Fibroblast of villous mesenchyme (primary cell): ENCODE results near the gene PACSIN2. TPM values are rescaled to one million over a fixed set of nuclear protein-coding genes. Genes with fewer than 3 reads are reported as not detected.

ENCODE experiments used
- DNase-seq: peaks from one replicate; pipeline ENCODE4 v3.0.0-alpha.2; 2010; ENCODE audit warnings: low read depth
- H3K4me3 ChIP-seq: 2 replicates; pipeline ENCODE4 v1.5.1; 2011; ENCODE audit warnings: low read depth, mild to moderate bottlenecking, low read length
- total RNA-seq: library from RNA; depleted of rRNA; stranded (reverse); fragments of >200 nt; gene quantifications from 2 replicates; pipeline ENCODE4 v1.2.3, GENCODE V29; 2012
- TF ChIP-seq, protein P1 (sequence below): IDR thresholded peaks from 2 replicates; pipeline ENCODE4 v1.5.1; 2012; ENCODE audit warnings: low read depth, mild to moderate bottlenecking, low read length; ENCODE audit not compliant: insufficient read depth

PACSIN2 gene
- total RNA-seq, 1 donor: 53.1 TPM

DNA sequence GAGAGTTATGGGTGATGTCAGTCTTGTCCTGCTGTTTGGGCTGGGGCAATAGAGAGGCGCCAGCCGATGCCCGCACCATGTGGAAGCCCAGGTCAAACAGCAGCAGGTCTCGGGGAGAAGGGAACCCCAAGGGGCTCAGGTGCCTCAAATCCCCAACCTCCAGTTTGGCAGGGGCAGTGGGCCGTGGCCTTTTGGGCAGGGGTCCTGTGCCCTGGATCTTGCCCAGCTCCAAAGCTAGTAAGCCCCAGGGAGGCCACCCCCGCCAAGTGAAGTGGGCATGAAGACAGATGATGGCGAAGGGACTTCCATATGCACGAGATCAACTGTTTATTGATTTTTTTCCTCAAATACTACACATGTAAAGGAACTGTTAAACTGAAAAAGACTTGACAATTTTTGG is 145.5 kb downstream of the PACSIN2 start:
- no peak overlapping the region for H3K4me3 ChIP-seq
- TF ChIP-seq, protein P1, sequence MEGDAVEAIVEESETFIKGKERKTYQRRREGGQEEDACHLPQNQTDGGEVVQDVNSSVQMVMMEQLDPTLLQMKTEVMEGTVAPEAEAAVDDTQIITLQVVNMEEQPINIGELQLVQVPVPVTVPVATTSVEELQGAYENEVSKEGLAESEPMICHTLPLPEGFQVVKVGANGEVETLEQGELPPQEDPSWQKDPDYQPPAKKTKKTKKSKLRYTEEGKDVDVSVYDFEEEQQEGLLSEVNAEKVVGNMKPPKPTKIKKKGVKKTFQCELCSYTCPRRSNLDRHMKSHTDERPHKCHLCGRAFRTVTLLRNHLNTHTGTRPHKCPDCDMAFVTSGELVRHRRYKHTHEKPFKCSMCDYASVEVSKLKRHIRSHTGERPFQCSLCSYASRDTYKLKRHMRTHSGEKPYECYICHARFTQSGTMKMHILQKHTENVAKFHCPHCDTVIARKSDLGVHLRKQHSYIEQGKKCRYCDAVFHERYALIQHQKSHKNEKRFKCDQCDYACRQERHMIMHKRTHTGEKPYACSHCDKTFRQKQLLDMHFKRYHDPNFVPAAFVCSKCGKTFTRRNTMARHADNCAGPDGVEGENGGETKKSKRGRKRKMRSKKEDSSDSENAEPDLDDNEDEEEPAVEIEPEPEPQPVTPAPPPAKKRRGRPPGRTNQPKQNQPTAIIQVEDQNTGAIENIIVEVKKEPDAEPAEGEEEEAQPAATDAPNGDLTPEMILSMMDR: no peak
- DNase-seq: no peak

DNA sequence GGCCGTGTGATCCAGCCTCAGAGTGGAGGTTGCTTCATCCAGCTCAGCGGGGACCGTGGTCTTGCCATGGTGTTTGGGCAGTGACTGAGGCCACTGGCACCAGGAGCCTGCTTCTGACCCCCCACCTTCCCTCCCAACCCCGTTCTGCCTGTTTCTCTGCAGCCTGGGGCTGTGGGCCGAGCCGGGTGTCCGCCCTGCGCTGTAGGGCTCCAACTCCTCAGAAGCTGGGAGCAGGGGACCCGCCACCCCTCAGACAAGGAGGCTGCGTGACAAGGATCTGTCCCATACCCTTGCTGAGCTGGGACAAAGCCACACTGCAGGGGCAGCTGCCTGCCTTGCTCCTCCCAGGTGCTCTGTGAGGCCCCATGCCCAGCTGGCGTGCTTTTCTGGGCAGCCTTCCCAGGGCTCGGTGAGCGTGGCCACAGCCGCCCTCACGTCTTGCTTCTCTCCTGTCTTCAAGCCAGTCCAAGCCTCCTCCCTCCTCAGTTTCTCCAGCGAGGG is 146.1 kb downstream of the PACSIN2 start:
- no peak overlapping the region for H3K4me3 ChIP-seq
- DNase-seq: no peak
- TF ChIP-seq, protein P1: no peak

DNA sequence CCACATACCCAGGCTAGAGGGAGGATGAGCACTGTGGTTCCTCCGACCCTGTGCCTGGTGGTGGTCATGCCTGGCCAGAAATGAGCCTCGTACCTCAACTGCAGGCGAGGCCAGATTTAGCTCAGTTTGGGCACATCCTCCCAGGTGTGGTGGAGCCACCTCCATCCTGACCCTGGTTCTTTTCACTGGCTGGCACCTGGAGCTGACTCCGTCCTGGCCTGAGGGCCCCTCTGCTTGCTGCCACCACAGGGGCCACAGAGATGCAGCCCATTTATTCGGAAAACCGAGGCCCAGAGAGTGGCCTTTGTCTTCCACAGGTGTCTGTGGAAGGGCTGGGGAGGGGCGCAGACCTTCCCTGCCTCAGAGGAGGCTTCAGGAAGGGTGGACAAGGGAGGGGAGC is 148.8 kb downstream of the PACSIN2 start:
- no peak for DNase-seq
- TF ChIP-seq, protein P1: no peak
- no peak overlapping the region for H3K4me3 ChIP-seq

DNA sequence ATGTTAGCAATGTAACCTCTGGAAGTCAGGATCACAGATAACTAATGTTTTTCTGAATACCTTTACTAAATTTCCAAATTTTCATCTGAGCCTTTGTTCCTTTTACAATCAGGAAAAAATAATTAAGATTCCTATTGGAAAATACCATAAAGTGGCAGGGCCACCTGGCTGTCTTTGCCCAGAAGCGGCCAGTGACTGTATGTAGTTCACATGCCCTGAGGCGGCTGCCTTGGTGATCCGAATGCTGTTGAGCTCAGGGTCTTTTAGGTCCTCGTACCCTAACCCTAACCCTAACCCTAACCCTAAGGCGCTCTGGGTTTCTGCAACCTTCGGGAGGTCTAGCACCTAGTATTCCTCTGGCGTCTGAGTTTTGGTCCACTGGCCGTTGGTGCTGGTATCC is 149.4 kb downstream of the PACSIN2 start:
- TF ChIP-seq, protein P1: no peak
- no peak overlapping the region for H3K4me3 ChIP-seq
- no peak for DNase-seq

DNA sequence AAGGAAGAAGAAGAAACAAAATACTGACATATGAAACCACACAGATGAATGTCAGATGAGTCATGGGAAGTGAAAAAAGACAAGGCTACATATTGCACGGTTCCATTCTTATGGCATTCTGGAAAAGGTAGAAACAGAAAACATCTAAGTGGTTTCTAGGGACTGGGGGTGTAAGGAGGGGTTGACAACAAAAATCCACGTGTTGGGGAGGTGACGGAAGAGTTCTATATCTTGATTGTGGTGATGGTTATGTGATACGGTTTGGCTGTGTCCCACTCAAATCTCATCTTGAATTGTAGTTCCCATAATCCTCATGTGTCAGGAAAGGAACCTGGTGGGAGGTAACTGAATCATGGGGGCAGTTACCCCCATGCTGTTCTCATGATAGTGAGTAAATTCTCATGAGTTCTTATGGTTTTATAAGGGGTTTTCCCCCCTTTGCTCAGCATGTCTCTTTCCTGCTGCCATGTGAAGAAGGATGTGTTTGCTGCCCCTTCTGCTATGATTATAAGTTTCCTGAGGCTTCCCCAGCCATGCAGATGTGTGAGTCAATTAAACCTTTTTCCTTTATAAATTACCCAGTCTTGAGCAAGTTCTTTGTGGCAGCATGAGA is 151.5 kb downstream of the PACSIN2 start:
- TF ChIP-seq, protein P1: no peak
- DNase-seq: peak; percentile 58
- H3K4me3 ChIP-seq: no peak overlapping the region

DNA sequence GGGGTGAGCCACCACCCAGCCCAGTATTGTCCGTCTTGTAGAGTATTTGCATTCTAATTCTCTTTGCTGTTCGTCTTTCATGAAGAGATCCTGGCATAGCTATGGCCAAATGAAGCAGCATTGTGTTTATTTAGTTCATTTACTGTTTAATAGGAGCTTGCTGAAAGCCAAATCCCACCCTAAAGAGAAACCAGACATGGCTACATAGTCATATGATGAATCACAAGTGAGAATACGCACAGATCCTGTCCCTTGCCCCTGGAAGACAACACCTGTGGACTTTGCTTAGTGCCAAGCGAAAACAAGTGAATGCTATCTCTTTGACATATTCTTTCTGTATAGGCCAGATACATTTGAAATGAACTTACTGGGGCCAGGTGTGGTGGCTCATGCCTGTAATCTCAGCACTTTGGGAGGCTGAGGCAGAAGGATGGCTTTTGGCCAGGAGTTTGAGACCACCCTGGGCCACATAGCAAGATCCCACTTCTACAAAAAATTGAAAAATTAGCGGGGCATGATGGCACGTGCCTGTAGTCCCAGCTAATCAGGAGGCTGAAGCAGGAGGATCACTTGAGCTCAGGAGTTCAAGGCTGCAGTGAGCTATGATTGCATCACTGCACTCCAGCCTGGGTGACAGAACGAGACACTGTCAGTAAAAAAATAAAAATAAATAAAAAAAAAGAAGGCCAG is 152.8 kb downstream of the PACSIN2 start:
- no peak overlapping the region for H3K4me3 ChIP-seq
- TF ChIP-seq, protein P1: no peak
- peak; percentile 76 for DNase-seq
